Hepatocyte (in vitro differentiated cells): ENCODE data around the gene ACTR8. TPM values are rescaled to one million over a fixed set of nuclear protein-coding genes. Genes with fewer than 3 reads are reported as not detected.
A peak's percentile ranks its signal among the peaks of the same experiment; 100 is the strongest.

Experiments used
- DNase-seq: peaks from one replicate; pipeline ENCODE4 v3.0.0-alpha.2; 2016; ENCODE audit warnings: low spot score
- H2AFZ ChIP-seq: fragments of 200-600 bp; sonication (generic); 2 replicates; pipeline ENCODE4 v1.6.0; 2016; ENCODE audit warnings: antibody characterized with exemption, mild to moderate bottlenecking
- H3K27ac ChIP-seq: fragments of 200-600 bp; sonication (generic); 2 replicates; pipeline ENCODE4 v1.5.1; 2016; ENCODE audit warnings: mild to moderate bottlenecking
- H3K27me3 ChIP-seq: fragments of 200-600 bp; sonication (generic); 2 replicates; pipeline ENCODE4 v1.6.1; 2016
- H3K36me3 ChIP-seq: fragments of 200-600 bp; sonication (generic); replicated peaks from 2 replicates; pipeline ENCODE4 v1.5.1; 2016; ENCODE audit warnings: low read depth; ENCODE audit not compliant: insufficient read depth
- H3K4me1 ChIP-seq: fragments of 200-600 bp; sonication (generic); 2 replicates; pipeline ENCODE4 v1.5.1; 2016; ENCODE audit warnings: mild to moderate bottlenecking, moderate library complexity; ENCODE audit not compliant: insufficient read depth
- H3K4me2 ChIP-seq: fragments of 200-600 bp; sonication (generic); 2 replicates; pipeline ENCODE4 v1.6.0; 2016
- H3K4me3 ChIP-seq: fragments of 200-600 bp; sonication (generic); 2 replicates; pipeline ENCODE4 v1.5.1; 2016; ENCODE audit warnings: mild to moderate bottlenecking
- H3K79me2 ChIP-seq: fragments of 200-600 bp; sonication (generic); 2 replicates; pipeline ENCODE4 v1.6.0; 2017; ENCODE audit warnings: mild to moderate bottlenecking
- H3K9me2 ChIP-seq: fragments of 200-600 bp; sonication (generic); replicated peaks from 2 replicates; pipeline ENCODE4 v1.6.0; 2017; ENCODE audit warnings: mild to moderate bottlenecking; ENCODE audit not compliant: insufficient read depth
- H3K9me3 ChIP-seq: fragments of 200-600 bp; sonication (generic); 2 replicates; pipeline ENCODE4 v1.5.1; 2016; ENCODE audit warnings: low read depth, mild to moderate bottlenecking
- H4K20me1 ChIP-seq: fragments of 200-600 bp; sonication (generic); 2 replicates; pipeline ENCODE4 v1.6.0; 2016; ENCODE audit warnings: mild to moderate bottlenecking; ENCODE audit not compliant: insufficient read depth, poor library complexity, severe bottlenecking
- EZH2 ChIP-seq: fragments of 200-600 bp; sonication (generic); IDR thresholded peaks from 2 replicates; pipeline ENCODE4 v1.6.1; 2016; ENCODE audit warnings: antibody characterized with exemption, mild to moderate bottlenecking, borderline replicate concordance
- EZH2phosphoT487 ChIP-seq: fragments of 200-600 bp; sonication (generic); IDR thresholded peaks from one replicate; pipeline ENCODE4 v1.6.1; 2018; ENCODE audit warnings: antibody characterized with exemption, mild to moderate bottlenecking, low read depth, moderate library complexity; ENCODE audit not compliant: unreplicated experiment, severe bottlenecking
- WGBS: methylation state at CpG from one replicate; pipeline ENCODE4 v1.1.6; 2016; ENCODE audit warnings: low lambda C conversion rate; ENCODE audit errors: missing lambda C conversion rate; 5-methylcytosine and 5-hydroxymethylcytosine counted together
- polyA plus RNA-seq: library from polyadenylated mRNA; unstranded; fragments of >200 nt; fragmentation: Nextera tagmentation; extraction: Ambion mirVana; gene quantifications from 2 replicates; pipeline ENCODE4 v1.2.1, GENCODE V29; 2016
- total RNA-seq: library from RNA; depleted of rRNA; stranded (reverse); fragments of >200 nt; gene quantifications from 2 replicates; pipeline ENCODE4 v1.2.3, GENCODE V29; 2014
- TF ChIP-seq, protein P1 (sequence below): fragments of 200-600 bp; sonication (generic); IDR thresholded peaks from 2 replicates; pipeline ENCODE4 v1.5.1; 2016; ENCODE audit warnings: antibody characterized with exemption, mild to moderate bottlenecking; ENCODE audit not compliant: poor library complexity

The ACTR8 gene
- total and polyA plus RNA-seq, 2 experiments from 2014 or later, result 19.6 to 29.1 TPM

DNA sequence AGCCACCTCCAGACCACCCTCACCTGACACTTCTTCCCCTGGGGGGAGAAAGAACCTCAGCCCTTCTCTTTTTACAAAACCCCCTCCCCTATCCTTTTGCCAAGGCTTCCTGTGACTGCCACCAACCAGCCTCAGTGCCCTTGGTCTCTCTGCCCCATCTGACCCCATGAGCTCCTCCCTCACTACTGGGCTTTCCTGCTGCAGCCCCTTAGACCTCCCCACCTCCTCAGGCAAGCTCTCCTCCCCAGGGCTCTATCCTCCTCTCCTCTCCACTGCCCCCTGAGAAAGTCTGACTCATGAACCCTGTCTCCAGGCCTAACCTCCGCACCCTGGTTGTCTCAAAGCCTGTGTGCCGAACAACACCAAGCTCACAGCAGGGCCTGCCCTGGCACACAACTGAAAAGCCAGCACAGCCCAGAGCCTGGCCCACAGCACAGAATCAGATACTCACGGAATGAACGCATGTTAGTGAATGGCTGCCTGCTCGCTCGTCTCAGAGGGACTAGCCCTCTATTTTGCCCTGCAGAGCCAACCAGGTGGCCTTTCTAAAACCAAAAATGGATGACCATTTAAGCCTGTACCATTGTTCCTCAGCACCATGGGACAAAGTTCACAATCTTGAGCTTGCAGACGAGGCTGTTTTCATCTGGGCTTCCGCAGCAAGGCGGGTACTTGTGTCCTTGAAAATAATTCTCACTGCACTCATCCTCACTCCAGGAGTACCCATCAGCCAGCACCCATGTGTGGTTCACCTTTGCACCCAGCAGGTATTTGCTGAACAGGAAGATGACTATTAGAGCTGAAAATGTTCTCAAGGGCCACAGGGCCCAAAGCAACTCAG, 37.5 kb downstream of the ACTR8 start:
- H3K27me3 ChIP-seq, result no peaks in the 10 kb centered on the region
- TF ChIP-seq, protein P1, sequence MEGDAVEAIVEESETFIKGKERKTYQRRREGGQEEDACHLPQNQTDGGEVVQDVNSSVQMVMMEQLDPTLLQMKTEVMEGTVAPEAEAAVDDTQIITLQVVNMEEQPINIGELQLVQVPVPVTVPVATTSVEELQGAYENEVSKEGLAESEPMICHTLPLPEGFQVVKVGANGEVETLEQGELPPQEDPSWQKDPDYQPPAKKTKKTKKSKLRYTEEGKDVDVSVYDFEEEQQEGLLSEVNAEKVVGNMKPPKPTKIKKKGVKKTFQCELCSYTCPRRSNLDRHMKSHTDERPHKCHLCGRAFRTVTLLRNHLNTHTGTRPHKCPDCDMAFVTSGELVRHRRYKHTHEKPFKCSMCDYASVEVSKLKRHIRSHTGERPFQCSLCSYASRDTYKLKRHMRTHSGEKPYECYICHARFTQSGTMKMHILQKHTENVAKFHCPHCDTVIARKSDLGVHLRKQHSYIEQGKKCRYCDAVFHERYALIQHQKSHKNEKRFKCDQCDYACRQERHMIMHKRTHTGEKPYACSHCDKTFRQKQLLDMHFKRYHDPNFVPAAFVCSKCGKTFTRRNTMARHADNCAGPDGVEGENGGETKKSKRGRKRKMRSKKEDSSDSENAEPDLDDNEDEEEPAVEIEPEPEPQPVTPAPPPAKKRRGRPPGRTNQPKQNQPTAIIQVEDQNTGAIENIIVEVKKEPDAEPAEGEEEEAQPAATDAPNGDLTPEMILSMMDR, result no peak
- no peak for TF ChIP-seq EZH2
- TF ChIP-seq EZH2phosphoT487, result no peak
- peaks cover 27% of the 10 kb centered on the region for H3K79me2 ChIP-seq
- peak overlapping the region; percentile 92 for H3K4me2 ChIP-seq
- no peaks in the 10 kb centered on the region for H3K36me3 ChIP-seq
- 72% methylated on average over 9 of the region's 9 CpGs for WGBS
- no peaks in the 10 kb centered on the region for H3K9me3 ChIP-seq
- H3K9me2 ChIP-seq, result no peaks in the 10 kb centered on the region
- H3K4me1 ChIP-seq, result peaks cover 42% of the 10 kb centered on the region
- peak; percentile 50 for DNase-seq
- no peak overlapping the region for H2AFZ ChIP-seq
- H3K4me3 ChIP-seq, result no peak overlapping the region
- H3K27ac ChIP-seq, result peak overlapping the region; percentile 96
- H4K20me1 ChIP-seq, result no peaks in the 10 kb centered on the region

DNA sequence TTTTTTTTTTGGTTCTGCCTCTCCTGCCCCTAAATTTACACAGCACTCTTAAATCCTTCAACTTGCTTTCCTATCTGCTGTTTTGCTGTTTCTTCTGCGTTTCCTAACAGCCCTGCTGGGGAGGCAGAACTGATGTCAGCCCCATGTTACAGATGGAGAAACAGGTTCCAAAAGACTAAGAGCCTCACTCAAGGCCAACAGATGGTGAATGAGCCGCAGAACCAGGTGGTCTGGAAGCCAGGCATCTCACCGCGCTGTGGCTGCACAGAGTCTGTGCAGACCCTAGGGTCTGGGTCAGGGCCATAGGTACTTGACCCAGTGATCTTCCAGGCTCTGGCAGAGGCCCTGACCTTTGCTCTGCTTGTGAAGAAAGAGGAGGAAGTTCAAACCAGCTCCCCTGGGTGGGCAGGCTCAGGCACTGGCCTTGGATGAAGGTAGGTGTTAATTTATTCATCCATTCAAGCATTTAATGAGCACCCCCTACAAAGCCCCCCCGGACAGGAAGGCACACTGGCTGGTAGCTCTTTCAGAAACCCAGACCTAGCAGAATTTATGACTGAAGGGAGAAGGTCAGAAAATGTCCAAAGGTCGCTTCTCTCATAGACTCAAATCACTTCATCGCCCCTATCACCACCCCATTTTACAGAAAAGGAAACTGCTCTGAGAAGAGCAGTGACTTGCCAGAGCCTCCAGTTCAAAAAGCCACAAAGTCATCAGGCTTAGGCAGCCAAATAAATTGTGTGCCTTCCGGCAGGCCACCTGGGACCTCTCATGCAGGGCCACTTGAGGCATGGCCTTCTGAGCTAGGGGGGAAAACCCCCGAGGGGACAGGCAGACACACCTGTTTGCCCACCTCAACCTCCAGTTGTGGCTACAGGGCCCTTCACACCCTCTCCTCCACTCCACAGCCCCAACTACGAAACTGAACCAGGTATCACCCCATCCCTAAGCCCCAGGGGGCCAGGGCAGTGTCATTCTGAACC, 38.5 kb downstream of the ACTR8 start:
- no peak overlapping the region for H3K4me3 ChIP-seq
- peak overlapping the region; percentile 92 for H3K4me2 ChIP-seq
- TF ChIP-seq EZH2 (no peak), EZH2phosphoT487 (no peak)
- TF ChIP-seq, protein P1, result no peak
- H3K9me3 ChIP-seq, result no peaks in the 10 kb centered on the region
- no peak for DNase-seq
- H3K9me2 ChIP-seq, result no peaks in the 10 kb centered on the region
- no peak overlapping the region for H2AFZ ChIP-seq
- H3K36me3 ChIP-seq, result no peaks in the 10 kb centered on the region
- no peaks in the 10 kb centered on the region for H3K27me3 ChIP-seq
- no peaks in the 10 kb centered on the region for H4K20me1 ChIP-seq
- H3K27ac ChIP-seq, result peak overlapping the region; percentile 96
- 71% methylated on average over 10 of the region's 10 CpGs for WGBS
- H3K4me1 ChIP-seq, result peaks cover 42% of the 10 kb centered on the region
- peaks cover 35% of the 10 kb centered on the region for H3K79me2 ChIP-seq

DNA sequence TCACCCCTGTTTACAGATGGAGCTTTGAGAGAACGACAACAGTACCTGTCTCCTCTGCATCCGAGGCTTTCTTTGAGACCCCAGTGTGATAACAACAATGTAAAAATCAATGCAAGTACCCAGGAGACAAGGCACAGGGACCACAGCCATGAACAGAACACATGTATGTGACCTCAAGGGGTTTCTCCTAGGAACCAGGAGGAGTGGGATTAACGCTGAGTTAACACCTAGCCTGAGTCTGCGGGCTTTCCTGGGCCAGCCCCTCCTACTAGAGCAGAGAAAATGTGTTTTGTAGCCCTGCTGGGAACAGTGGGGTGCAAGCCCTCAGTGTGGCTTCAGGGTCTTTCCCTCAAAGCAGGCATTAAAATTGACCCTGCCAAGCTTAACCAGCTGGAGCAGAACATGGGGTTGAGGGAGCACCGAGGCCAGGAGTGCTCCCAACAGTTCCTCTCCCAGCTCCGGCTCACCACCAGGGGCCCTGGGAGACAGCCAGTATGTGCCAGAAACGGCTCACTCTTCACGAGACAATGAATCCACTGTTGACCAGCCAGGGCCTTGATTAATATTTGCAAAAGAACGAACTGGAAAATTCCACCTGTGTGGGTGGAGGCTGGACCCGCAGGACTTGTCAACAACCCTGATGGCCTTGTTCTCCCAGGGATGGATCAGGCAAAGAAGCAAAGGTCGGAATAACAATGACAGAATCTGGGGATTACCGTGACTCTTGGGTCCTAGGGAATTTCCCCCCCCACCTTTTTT, 39.3 kb downstream of the ACTR8 start:
- peak overlapping the region; percentile 60 for H3K4me2 ChIP-seq
- no peaks in the 10 kb centered on the region for H4K20me1 ChIP-seq
- 40% methylated on average over 12 of the region's 12 CpGs for WGBS
- H3K4me1 ChIP-seq, result peaks cover 42% of the 10 kb centered on the region
- H3K79me2 ChIP-seq, result peaks cover 38% of the 10 kb centered on the region
- TF ChIP-seq, protein P1, result peak; percentile 26
- no peak for TF ChIP-seq EZH2
- peak overlapping the region; percentile 97 for H3K27ac ChIP-seq
- no peak overlapping the region for H2AFZ ChIP-seq
- DNase-seq, result peak; percentile 89
- H3K36me3 ChIP-seq, result no peaks in the 10 kb centered on the region
- H3K9me2 ChIP-seq, result no peaks in the 10 kb centered on the region
- no peaks in the 10 kb centered on the region for H3K27me3 ChIP-seq
- no peak overlapping the region for H3K4me3 ChIP-seq
- H3K9me3 ChIP-seq, result no peaks in the 10 kb centered on the region
